Stimulated activated CD4-positive, alpha-beta T cell treated with anti-CD3 and anti-CD28 coated beads, TNF-alpha, amount 100 ng/mL, for 4 hours (primary cell): ENCODE data around the gene DEPDC1B.
"Not testable (repeated sequence)": the region's sequence is repeated elsewhere in the genome, so short reads cannot be mapped to it uniquely, and the experiment has no call there.

Source experiments
- DNase-seq, 3 experiments: peaks; one replicate each; pipeline ENCODE4 v3.0.0-alpha.2; 2020; ENCODE audit warnings: low read depth in 3 of 3

DEPDC1B gene

DNA sequence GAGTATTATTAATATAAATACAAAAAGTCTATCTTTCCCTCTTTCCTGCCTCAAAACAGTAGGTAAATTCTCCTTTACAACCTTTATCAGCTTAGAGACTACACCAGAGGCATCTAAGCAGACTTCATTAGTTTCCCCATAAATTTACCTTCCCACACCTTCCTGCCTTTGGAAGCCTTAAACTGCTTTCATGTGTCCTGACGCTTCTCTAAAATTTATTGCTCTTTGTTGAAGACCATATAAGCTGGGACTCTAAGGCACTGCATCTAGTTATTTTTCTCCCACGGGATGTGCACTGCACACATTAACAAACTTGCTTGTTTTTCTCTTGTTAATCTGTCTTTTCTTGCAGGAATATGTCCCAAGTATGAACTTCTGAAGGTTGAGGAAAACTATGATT is 51.8 kb downstream of the DEPDC1B start:
- DNase-seq, result no peak

- no peak for DNase-seq
Observed at GRCh38 chr5:60640901-60641300, 59.1 kb downstream of the DEPDC1B start.

- DNase-seq, result no peak
Observed at GRCh38 chr5:60639544-60639943, 60.4 kb downstream of the DEPDC1B start.

GRCh38 chr5:60638300-60638699 is 61.7 kb downstream of the DEPDC1B start:
- no peak for DNase-seq

- DNase-seq, result no peak
Observed at GRCh38 chr5:60636644-60637043, 63.3 kb downstream of the DEPDC1B start.

DNA sequence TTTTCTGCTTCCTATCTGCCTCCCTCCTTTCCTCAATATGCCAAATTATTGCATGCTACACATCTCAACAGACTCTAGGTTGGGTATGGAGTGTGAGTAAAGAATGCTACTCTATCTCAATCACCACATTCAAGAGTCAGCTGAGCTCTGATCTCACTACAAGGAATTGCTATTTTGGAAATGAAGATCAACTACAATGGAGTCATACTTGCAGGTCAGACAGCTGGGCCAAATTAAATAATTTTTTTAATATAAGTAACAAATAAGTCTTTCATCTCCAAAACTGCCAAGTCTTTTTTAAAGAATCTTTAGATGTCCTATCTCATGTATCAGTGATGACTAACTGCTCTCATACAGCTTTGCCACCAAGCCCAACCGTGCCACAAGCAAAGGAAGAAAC is 64.0 kb downstream of the DEPDC1B start:
- DNase-seq, result no peak

- DNase-seq, result no peak
Observed at GRCh38 chr5:60634051-60634450, 65.9 kb downstream of the DEPDC1B start.

- DNase-seq, result no peak
Observed at GRCh38 chr5:60633341-60633740, 66.6 kb downstream of the DEPDC1B start.

GRCh38 chr5:60632153-60632552 is 67.8 kb downstream of the DEPDC1B start:
- no peak for DNase-seq

GRCh38 chr5:60630836-60631235 is 69.1 kb downstream of the DEPDC1B start:
- no peak for DNase-seq

GRCh38 chr5:60630179-60630578 is 69.8 kb downstream of the DEPDC1B start:
- no peak for DNase-seq

DNA sequence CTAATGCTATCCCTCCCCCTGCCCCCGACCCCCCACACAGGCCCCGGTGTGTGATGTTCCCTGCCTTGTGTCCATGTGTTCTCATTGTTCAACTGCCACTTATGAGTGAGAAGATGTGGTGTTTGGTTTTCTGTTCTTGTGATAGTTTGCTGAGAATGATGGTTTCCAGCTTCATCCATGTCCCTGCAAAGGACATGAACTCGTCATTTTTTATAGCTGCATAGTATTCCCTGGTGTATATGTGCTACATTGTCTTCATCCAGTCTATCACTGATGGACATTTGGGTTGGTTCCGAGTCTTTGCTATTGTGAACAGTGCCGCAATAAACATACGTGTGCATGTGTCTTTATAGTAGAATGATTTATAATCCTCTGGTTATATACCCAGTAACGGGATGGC is 75.1 kb downstream of the DEPDC1B start:
- not testable (repeated sequence) for DNase-seq

DNA sequence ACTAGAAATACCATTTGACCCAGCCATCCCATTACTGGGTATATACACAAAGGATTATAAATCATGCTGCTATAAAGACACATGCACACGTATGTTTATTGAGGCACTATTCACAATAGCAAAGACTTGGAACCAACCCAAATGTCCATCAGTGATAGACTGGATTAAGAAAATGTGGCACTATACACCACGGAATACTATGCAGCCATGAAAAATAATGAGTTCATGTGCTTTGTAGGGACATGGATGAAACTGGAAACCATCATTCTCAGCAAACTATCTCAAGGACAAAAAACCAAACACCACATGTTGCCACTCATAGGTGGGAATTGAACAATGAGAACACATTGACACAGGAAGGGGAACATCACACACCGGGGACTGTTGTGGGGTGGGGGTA is 79.2 kb downstream of the DEPDC1B start:
- DNase-seq, result not testable (repeated sequence)

GRCh38 chr5:60613826-60614225 is 86.1 kb downstream of the DEPDC1B start:
- no peak for DNase-seq

DNA sequence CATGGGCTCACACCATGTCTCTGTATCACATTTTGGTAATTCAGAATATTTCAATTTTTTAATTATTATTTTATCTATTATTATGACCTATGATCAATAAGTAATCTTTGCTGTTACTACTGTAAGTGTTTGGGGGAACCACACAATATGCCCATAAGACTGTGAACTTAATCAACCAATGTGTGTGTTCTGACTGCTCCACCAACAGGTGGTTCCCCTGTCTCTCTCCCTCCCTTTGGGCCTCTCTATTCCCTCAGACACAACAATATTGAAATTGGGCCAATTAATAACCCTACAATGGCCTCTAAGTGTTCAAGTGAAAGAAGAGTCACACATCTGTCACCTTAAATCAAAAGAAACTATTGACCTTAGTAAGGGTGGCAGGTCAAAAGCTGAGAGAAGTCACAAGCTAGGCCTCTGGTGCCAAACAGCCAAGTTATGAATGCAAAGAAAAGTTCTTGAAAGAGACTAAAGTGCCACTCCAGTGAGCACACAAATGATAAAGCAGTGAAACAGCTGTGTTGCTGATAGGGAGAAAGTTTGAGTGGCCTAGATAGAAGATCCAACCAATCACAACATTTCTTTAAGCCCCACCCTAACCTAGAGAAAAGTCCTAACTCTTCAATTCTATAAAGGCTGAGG is 88.7 kb downstream of the DEPDC1B start:
- no peak for DNase-seq

- DNase-seq, result no peak
Observed at GRCh38 chr5:60604771-60605170, 95.2 kb downstream of the DEPDC1B start.

DNA sequence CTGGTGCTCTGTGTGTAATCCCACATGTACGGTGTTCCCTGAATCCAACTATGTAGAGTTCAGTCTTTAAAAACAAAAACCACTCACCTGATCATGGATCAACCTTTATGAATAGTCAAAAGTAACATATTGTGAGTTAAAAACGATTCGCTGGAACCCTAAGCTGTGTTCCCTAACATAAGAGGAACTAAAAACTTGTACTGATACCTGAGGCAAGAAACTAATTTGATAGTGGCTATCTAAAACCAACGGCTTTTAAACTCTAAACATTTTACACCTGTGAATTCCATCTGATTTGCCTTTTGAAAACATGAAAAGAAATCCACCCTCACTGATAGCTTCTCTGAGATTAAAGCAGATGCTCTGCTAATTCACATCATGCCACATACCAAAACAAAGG is 101.5 kb downstream of the DEPDC1B start:
- no peak for DNase-seq

GRCh38 chr5:60597572-60598320 is 102.2 kb downstream of the DEPDC1B start:
- DNase-seq, result no peak

- DNase-seq, result no peak
Observed at GRCh38 chr5:60594715-60595477, 105.1 kb downstream of the DEPDC1B start.

GRCh38 chr5:60590172-60590571 is 109.8 kb downstream of the DEPDC1B start:
- DNase-seq, result no peak

DNA sequence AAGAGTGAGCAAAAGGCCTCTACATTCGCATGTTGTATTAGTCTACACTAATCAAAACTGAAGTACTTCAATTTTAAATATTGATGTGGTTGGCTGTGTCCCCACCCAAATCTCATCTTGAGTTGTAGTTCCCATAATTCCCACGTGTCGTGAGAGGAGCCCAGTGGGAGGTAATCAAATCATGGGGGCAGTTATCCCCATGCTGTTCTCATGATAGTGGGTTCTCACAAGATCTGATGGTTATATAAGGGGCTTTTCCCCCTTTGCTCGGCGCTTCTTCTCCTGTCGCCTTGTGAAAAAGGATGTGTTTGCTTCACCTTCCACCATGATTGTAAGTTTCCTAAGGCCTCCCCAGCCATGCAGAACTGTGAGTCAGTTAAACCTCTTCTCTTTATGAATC is 112.7 kb downstream of the DEPDC1B start:
- not testable (repeated sequence) for DNase-seq

- DNase-seq, result no peak
Observed at GRCh38 chr5:60586307-60586901, 113.6 kb downstream of the DEPDC1B start.
